Activated B cell treated with CpG ODN at 0.5 μM for 24 hours (primary cell): ENCODE data around the gene PEPD. TPM values are rescaled to one million over a fixed set of nuclear protein-coding genes. Genes with fewer than 3 reads are reported as not detected.

ENCODE experiments used
- ATAC-seq: fragments of 200-7000 bp; cut with Tn5 transposase; one replicate; pipeline ENCODE4 v1.10.0; 2021; ENCODE audit warnings: low read depth, mild to moderate bottlenecking, moderate library complexity
- CTCF ChIA-PET: fragments of 350-600 bp; sonication (Branson Sonifier 250); formaldehyde crosslinking; loops from one replicate; lab custom pipeline; 2021; ENCODE audit warnings: antibody characterized with exemption; lab: Charles Lee
- POLR2A ChIA-PET: fragments of 350-600 bp; sonication (Branson Sonifier 250); formaldehyde crosslinking; loops from one replicate; lab custom pipeline; 2021; ENCODE audit warnings: antibody characterized with exemption; lab: Charles Lee
- DNase-seq: peaks from one replicate; pipeline ENCODE4 v3.0.0; 2022
- H3K27ac Mint-ChIP-seq: one replicate; pipeline ENCODE4 v1.8.0; 2020; ENCODE audit warnings: mixed read lengths
- H3K27me3 Mint-ChIP-seq: one replicate; pipeline ENCODE4 v1.8.0; 2021; ENCODE audit warnings: mixed read lengths
- H3K36me3 Mint-ChIP-seq: one replicate; pipeline ENCODE4 v1.8.0; 2021; ENCODE audit warnings: low read depth, mixed read lengths
- H3K4me1 Mint-ChIP-seq: one replicate; pipeline ENCODE4 v1.8.0; 2021; ENCODE audit warnings: mixed read lengths
- H3K4me3 Mint-ChIP-seq: one replicate; pipeline ENCODE4 v1.8.0; 2020; ENCODE audit warnings: mild to moderate bottlenecking, mixed read lengths
- H3K9me3 Mint-ChIP-seq: one replicate; pipeline ENCODE4 v1.8.0; 2020; ENCODE audit warnings: mixed read lengths
- intact Hi-C: fragments of 100-400 bp; cut with micrococcal nuclease; formaldehyde crosslinking; loops from one replicate; pipeline ENCODE4 v1.15.1; 2024
- total RNA-seq: library from RNA; stranded (reverse); gene quantifications from 2 replicates; pipeline ENCODE4 v1.2.3, GENCODE V29; 2022
- TF ChIP-seq, protein P1 (sequence below): fragments of 200-600 bp; IDR thresholded peaks from one replicate; pipeline ENCODE4 v1.8.0; 2022; ENCODE audit warnings: antibody characterized with exemption, mild to moderate bottlenecking

PEPD gene
- total RNA-seq, 1 donor from 2014 or later, result 49.1 TPM

DNA sequence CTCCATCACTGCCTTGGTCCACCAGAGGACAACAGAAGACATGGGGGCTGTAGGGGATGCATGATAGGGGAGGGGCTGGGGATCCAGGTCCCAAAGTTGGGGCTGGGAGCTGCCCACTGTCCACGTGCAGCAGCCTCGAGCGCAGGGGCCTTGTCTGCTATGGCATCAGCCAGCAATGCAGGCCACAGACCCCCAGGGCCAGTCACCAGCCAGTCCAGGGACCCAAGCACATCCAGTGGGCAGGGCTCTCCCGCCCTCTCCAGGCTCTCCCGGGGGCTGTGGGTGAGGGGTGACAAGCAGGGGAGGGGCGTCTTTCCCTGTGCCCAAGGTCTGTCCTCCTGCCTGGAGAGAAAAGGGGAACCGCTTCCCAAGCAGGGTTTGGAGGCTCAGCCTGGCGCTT lies 32.8 kb downstream of the PEPD start:
- TF ChIP-seq, protein P1, sequence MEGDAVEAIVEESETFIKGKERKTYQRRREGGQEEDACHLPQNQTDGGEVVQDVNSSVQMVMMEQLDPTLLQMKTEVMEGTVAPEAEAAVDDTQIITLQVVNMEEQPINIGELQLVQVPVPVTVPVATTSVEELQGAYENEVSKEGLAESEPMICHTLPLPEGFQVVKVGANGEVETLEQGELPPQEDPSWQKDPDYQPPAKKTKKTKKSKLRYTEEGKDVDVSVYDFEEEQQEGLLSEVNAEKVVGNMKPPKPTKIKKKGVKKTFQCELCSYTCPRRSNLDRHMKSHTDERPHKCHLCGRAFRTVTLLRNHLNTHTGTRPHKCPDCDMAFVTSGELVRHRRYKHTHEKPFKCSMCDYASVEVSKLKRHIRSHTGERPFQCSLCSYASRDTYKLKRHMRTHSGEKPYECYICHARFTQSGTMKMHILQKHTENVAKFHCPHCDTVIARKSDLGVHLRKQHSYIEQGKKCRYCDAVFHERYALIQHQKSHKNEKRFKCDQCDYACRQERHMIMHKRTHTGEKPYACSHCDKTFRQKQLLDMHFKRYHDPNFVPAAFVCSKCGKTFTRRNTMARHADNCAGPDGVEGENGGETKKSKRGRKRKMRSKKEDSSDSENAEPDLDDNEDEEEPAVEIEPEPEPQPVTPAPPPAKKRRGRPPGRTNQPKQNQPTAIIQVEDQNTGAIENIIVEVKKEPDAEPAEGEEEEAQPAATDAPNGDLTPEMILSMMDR, result no peak
- no peaks in the 10 kb centered on the region for H3K9me3 Mint-ChIP-seq
- no peak overlapping the region for H3K4me3 Mint-ChIP-seq
- POLR2A ChIA-PET, result no interaction called here
- no peaks in the 10 kb centered on the region for H3K27me3 Mint-ChIP-seq
- no peak for DNase-seq
- ATAC-seq, result no peak
- no peaks in the 10 kb centered on the region for H3K4me1 Mint-ChIP-seq
- CTCF ChIA-PET, result no interaction called here
- no peak overlapping the region for H3K27ac Mint-ChIP-seq
- intact Hi-C loops, result no loop called here
- peaks cover 9% of the 10 kb centered on the region for H3K36me3 Mint-ChIP-seq

DNA sequence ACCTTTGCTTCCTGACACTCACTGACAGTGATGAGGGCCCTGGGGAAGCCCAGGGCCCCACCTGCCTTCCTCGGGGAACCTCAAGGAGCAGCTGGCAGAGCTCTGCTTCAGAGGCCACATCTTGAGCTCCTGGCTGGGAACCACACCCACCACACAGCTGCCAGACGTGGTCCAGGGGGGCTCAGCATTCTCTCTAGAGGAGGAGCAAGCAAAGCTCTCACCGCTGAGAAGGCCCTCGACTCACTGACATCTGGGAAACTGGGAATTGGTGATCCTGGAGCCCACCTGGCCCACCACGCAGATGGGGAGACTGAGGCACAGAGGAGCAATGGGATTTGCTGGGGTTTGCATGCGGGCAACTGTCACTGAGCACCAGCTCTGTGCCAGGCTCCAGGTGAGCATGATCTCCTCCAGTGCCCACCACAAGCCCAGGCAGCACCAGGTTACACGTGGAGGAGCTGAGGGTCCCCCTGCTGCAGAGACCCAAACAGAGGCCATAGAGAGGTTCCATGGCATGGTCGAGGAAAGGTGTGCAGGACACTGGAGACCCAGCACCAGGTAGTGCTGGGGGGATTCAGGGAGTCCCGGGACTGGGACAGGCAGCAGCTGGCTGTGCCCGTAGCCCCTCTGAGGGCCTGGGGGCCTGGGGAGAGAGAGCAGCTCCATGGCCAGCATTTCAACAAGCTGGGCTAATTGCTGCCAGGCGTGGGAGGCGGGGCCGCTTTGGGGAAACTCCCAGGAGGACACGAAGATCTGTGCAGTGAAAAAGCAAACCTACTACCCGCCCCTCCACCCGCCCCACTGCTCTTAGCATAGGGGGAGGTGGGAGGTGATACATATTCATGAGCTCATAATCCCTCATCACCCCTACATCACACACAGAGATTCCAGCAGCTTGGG lies 33.4 kb downstream of the PEPD start:
- H3K4me3 Mint-ChIP-seq, result no peak overlapping the region
- POLR2A ChIA-PET, result no interaction called here
- H3K27me3 Mint-ChIP-seq, result no peaks in the 10 kb centered on the region
- H3K27ac Mint-ChIP-seq, result no peak overlapping the region
- H3K36me3 Mint-ChIP-seq, result peaks cover 12% of the 10 kb centered on the region
- peaks cover 2% of the 10 kb centered on the region for H3K9me3 Mint-ChIP-seq
- DNase-seq (no peak), ATAC-seq (no peak)
- no peaks in the 10 kb centered on the region for H3K4me1 Mint-ChIP-seq
- intact Hi-C loops, result no loop called here
- CTCF ChIA-PET, result no interaction called here
- TF ChIP-seq, protein P1, result no peak

DNA sequence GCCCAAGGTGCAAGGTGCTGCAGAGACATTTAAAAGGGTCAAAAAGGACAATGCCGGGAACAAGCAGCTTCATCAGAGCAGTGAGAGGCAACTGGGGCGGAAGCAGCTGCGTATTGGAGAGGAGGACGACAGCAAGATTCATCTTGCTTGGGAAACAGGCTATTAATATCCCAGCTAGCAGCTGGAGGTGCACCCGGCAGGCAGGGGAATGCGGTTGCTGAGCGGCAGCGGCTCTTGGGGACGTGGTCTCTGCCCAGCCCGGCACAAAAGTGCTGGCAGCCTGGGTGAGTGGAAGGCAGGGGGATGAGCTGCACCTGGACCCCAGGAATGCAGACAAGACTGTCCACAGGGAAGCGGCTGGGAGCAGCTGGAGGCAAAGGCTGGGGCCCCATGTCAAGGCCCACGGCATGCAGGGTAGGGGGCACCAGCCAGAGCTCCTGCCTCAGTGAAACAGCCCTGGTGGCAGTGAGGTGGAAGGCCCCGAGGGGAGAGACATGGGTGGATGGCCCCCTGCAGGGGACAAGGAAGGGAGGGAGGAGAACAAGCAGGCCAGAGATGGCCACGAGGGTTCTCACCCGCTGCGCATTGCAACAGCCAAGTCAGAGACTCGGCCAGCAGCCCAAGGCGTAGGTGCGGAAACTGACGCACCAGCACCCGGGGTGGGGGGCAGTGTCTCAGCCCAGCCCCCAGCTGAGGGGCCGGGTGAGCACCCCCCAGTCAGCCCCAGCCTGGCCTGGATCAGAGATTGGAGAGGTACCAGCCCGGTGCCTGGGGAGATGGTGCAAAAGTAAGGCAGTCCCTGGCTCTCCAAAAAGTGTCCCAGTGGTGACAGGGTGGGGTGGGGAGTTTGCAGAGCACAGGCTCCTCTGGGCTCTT lies 34.4 kb downstream of the PEPD start:
- TF ChIP-seq, protein P1, result no peak
- Mint-ChIP-seq H3K27me3 (no peaks in the 10 kb centered on the region), H3K27ac (no peak overlapping the region), H3K4me3 (no peak overlapping the region), H3K4me1 (no peaks in the 10 kb centered on the region), H3K36me3 (peaks cover 19% of the 10 kb centered on the region), H3K9me3 (peaks cover 9% of the 10 kb centered on the region)
- DNase-seq (no peak), ATAC-seq (no peak)
- ChIA-PET CTCF (no interaction called here), POLR2A (no interaction called here)
- intact Hi-C loops, result no loop called here

DNA sequence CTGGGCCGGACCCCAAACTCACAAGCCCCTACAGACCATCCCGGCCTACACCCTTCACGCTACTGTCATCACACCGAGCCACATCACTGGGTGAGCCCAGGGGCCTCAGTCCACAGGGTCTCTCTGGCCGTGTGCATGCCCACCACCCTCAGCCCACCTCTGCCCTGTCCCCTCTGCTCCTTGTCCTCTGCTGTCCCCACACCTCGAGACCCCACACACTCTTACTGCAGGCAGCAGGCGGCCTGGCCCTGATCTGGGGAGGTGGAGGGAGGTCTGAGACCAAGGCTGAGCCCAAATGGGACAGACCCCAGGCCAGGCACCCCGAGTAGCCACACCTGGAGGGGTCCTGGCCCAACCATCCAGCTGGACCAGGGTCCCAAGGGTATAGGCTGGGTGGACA lies 35.2 kb downstream of the PEPD start:
- TF ChIP-seq, protein P1, result no peak
- H3K27me3 Mint-ChIP-seq, result no peaks in the 10 kb centered on the region
- peaks cover 9% of the 10 kb centered on the region for H3K9me3 Mint-ChIP-seq
- no peak overlapping the region for H3K27ac Mint-ChIP-seq
- intact Hi-C loops, result no loop called here
- peaks cover 19% of the 10 kb centered on the region for H3K36me3 Mint-ChIP-seq
- ChIA-PET POLR2A (no interaction called here), CTCF (no interaction called here)
- no peak overlapping the region for H3K4me3 Mint-ChIP-seq
- ATAC-seq (no peak), DNase-seq (no peak)
- H3K4me1 Mint-ChIP-seq, result no peaks in the 10 kb centered on the region

DNA sequence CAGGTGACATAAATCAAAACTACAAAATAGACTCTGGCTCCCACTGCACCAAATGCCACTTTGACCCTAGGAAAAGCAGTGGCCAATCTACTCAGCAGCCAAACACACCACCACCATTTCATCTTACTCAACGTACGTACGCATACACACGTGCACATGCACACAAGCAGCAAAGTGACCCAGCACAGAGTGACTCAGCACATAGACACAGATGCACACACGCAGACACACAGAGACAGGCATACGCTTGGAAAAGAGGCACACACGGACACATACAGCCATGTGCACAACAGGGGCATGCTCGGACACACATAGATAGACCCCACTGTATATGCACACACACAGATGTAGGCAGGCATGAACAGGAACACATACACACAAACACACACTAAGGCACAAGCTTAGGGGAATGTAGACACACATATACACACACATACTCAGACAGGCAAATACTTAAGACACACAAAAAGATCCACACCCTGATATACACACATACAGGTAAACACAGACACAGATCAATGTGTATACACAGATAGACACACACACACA lies 37.3 kb downstream of the PEPD start:
- Mint-ChIP-seq H3K4me1 (no peaks in the 10 kb centered on the region), H3K9me3 (peaks cover 15% of the 10 kb centered on the region), H3K27me3 (no peaks in the 10 kb centered on the region), H3K36me3 (peaks cover 30% of the 10 kb centered on the region), H3K4me3 (no peak overlapping the region), H3K27ac (no peak overlapping the region)
- ChIA-PET CTCF (no interaction called here), POLR2A (no interaction called here)
- intact Hi-C loops, result no loop called here
- ATAC-seq (no peak), DNase-seq (no peak)
- TF ChIP-seq, protein P1, result no peak
